ENCODE data around the gene KCNC2.

- no peak for TF ChIP-seq TAF1 (IDR thresholded peaks at IDR 0.05; ENCODE audit: borderline replicate concordance, insufficient read depth, low read length)
- no peak for TF ChIP-seq REST (IDR thresholded peaks at IDR 0.05; ENCODE audit: insufficient read depth in 1 of 2, low read depth in 2 of 2, low read length in 2 of 2)
These were observed at the start of gene KCNC2 for GRCh38 chr12:75209812-75210138.
